ENCODE data around the gene JMJD7. TPM values are rescaled to one million over a fixed set of nuclear protein-coding genes. Genes with fewer than 3 reads are reported as not detected.

JMJD7 gene
- total and polyA plus RNA-seq, 8 donors: 6.5 to 16.8 (median 10.5) TPM

DNA sequence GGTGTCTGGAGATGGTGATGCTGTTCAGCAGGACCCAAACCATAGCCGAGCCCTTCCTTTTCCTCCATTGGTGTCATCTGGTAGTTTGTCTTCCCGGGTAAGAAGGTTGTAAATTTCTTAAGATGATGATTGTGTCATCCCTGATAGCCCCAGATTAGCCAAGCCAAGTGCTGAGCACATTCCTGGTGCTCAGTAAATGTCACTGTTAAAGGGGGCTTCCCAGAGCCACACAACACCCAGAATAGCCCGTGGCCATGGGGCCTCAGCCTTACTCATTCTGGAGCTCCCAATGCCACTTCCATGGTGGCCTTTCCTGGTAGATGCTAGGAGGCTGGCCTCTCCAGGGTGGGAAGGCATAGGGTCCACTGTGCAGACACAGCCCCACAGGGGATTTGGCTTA, 6.2 kb downstream of the JMJD7 start:
- Histone ChIP-seq H3K27ac (no peak overlapping the region), H3K9me3 (no peaks in the 10 kb centered on the region), H3K27me3 (no peaks in the 10 kb centered on the region), H3K4me1 (peaks cover 0 to 2% (median under 1%) of the 10 kb centered on the region in 3 donors), H3K4me3 (no peak overlapping the region), H3K36me3 (no peaks in the 10 kb centered on the region)
- DNase-seq (no peak), ATAC-seq (no peak), FAIRE-seq (no peak)
- WGBS, 2 donors: 94% methylated on average over 3 of the region's 3 CpGs
- TF ChIP-seq, protein P1, sequence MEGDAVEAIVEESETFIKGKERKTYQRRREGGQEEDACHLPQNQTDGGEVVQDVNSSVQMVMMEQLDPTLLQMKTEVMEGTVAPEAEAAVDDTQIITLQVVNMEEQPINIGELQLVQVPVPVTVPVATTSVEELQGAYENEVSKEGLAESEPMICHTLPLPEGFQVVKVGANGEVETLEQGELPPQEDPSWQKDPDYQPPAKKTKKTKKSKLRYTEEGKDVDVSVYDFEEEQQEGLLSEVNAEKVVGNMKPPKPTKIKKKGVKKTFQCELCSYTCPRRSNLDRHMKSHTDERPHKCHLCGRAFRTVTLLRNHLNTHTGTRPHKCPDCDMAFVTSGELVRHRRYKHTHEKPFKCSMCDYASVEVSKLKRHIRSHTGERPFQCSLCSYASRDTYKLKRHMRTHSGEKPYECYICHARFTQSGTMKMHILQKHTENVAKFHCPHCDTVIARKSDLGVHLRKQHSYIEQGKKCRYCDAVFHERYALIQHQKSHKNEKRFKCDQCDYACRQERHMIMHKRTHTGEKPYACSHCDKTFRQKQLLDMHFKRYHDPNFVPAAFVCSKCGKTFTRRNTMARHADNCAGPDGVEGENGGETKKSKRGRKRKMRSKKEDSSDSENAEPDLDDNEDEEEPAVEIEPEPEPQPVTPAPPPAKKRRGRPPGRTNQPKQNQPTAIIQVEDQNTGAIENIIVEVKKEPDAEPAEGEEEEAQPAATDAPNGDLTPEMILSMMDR (IDR thresholded peaks at IDR 0.05): no peak
- intact Hi-C loops (cut with DNase I): loop anchor here in 1 of 3 donors (5.0 kb wide), 1 partner anchor 33 kb away; no protein-coding TSS in a partner anchor

GRCh38 chr15:41836073-41836472, 8.2 kb downstream of the JMJD7 start:
- Histone ChIP-seq H3K27ac (no peak overlapping the region), H3K4me3 (no peak overlapping the region), H3K27me3 (no peaks in the 10 kb centered on the region), H3K4me1 (no peaks in the 10 kb centered on the region), H3K36me3 (no peaks in the 10 kb centered on the region), H3K9me3 (no peaks in the 10 kb centered on the region)
- FAIRE-seq (no peak), ATAC-seq (no peak), DNase-seq (no peak)
- intact Hi-C loops (cut with DNase I): no loop called here
- TF ChIP-seq, protein P1 (IDR thresholded peaks at IDR 0.05): no peak
- 91 to 95% methylated on average over 6 of the region's 6 CpGs for whole genome bisulfite sequencing, 2 donors

- TF ChIP-seq, protein P1 (IDR thresholded peaks at IDR 0.05): no peak
- H3K4me3 ChIP-seq: no peak overlapping the region
- no peak overlapping the region for H3K27ac ChIP-seq
- WGBS, 2 donors: 95 to 96% methylated on average over 23 of the region's 23 CpGs
- intact Hi-C loops (cut with DNase I): no loop called here
- no peaks in the 10 kb centered on the region for H3K27me3 ChIP-seq
- FAIRE-seq (no peak), ATAC-seq (no peak), DNase-seq (no peak)
- H3K4me1 ChIP-seq: no peaks in the 10 kb centered on the region
- H3K9me3 ChIP-seq: no peaks in the 10 kb centered on the region
- peaks cover 0 to 3% (median 0%) of the 10 kb centered on the region in 3 donors for H3K36me3 ChIP-seq
These were observed 9.0 kb downstream of the JMJD7 start for GRCh38 chr15:41836713-41837454.

- TF ChIP-seq, protein P1 (IDR thresholded peaks at IDR 0.05): no peak
- WGBS, 2 donors: 51 to 55% methylated on average over 6 of the region's 6 CpGs
- Histone ChIP-seq H3K27ac (peak within 1 kb of the TSS in 1 of 4 donors; percentile 12), H3K9me3 (no peaks in the 10 kb centered on the region), H3K27me3 (no peaks in the 10 kb centered on the region), H3K4me1 (no peaks in the 10 kb centered on the region), H3K4me3 (no peak within 1 kb of the TSS), H3K36me3 (peaks cover 0 to 11% (median 0%) of the 10 kb centered on the region in 3 donors)
- peak; percentile 66 to 89 (median 77) for ATAC-seq
- no peak for FAIRE-seq
- DNase-seq: peak in 3 of 6 donors; percentile 45 to 54 (median 54)
- intact Hi-C loops (cut with DNase I): no loop called here
These were observed 10.6 kb downstream of the JMJD7 start, which contains the start of gene PLA2G4B for GRCh38 chr15:41838400-41838897. Gene PLA2G4B, plus strand, starts transcription at chr15:41838847. Its CDS starts 67 bp downstream, at chr15:41838914.

Measured in pancreas (tissue), 10 donors.